Measurements from ENCODE around the gene FRS2. TPM values are rescaled to one million over a fixed set of nuclear protein-coding genes. Genes with fewer than 3 reads are reported as not detected.
"Not testable (repeated sequence)": the region's sequence is repeated elsewhere in the genome, so short reads cannot be mapped to it uniquely, and the experiment has no call there.

The FRS2 gene
- total and polyA plus RNA-seq, 10 of the 15 experiments (the other 5 are each of a cell fraction or from before 2014, with no cell fraction given), result 1.1 to 13.1 (median 5.9) TPM

- intact Hi-C loops (cut with micrococcal nuclease; ENCODE audit: unreplicated experiment); BruUV-seq (replicated peaks); SMC1A ChIA-PET (ENCODE audit: uncharacterized antibody, unreplicated experiment); POLR2A ChIA-PET; H3K9ac ChIP-seq (ENCODE audit: control insufficient read depth, insufficient read depth, low read length); CTCF ChIA-PET; H3K9me3 ChIP-seq (replicated peaks; ENCODE audit: control insufficient read depth, insufficient read depth, low read length); in situ Hi-C loops (cut with MboI); ATAC-seq; H2AFZ ChIP-seq (ENCODE audit: control insufficient read depth, low read depth, low read length); H3K27me3 ChIP-seq (replicated peaks in 1 of 2; ENCODE audit: control insufficient read depth in 2 of 2, insufficient read depth in 2 of 2, low read length in 1 of 2); H3K4me3 ChIP-seq; H3K27ac ChIP-seq (ENCODE audit: control insufficient read depth, insufficient read depth); H3K4me1 ChIP-seq (ENCODE audit: control insufficient read depth, insufficient read depth, low read length); FAIRE-seq; RAD21 ChIA-PET (ENCODE audit: unreplicated experiment); H4K20me1 ChIP-seq (ENCODE audit: control insufficient read depth, insufficient read depth); H3K4me2 ChIP-seq (ENCODE audit: control insufficient read depth, insufficient read depth); DNase-seq (ENCODE audit: low read depth, low spot score); H3K79me2 ChIP-seq (ENCODE audit: control insufficient read depth, insufficient read depth, low read length): not testable (repeated sequence)
- peaks cover 4 to 17% of the 10 kb centered on the region in 2 experiments for H3K36me3 ChIP-seq (ENCODE audit: control insufficient read depth in 2 of 2, insufficient read depth in 2 of 2, low read length in 1 of 2)
- WGBS (ENCODE audit: insufficient coverage, insufficient replicate concordance, low lambda C conversion rate, missing lambda C conversion rate), result 95% methylated on average over 2 of the region's 3 CpGs
Measured at GRCh38 chr12:69604275-69604674, 134.1 kb downstream of the FRS2 start.

GRCh38 chr12:69608114-69608513 lies 137.9 kb downstream of the FRS2 start:
- CTCF ChIA-PET, result interaction anchor here (0.5 kb wide), 1 partner anchor 315 kb away, joined by 3 read pairs; no protein-coding TSS in a partner anchor

More at GRCh38 chr12:69608114-69608513, 137.9 kb downstream of the FRS2 start:
- intact Hi-C loops (cut with micrococcal nuclease; ENCODE audit: unreplicated experiment) (no loop called here), in situ Hi-C loops (cut with MboI) (no loop called here)
- FAIRE-seq (no peak), DNase-seq (ENCODE audit: low read depth, low spot score) (no peak), ATAC-seq (no peak)
- SMC1A ChIA-PET (ENCODE audit: uncharacterized antibody, unreplicated experiment), result interaction anchor here (0.7 kb wide), 1 partner anchor 412 kb away, joined by 4 read pairs; no protein-coding TSS in a partner anchor
- no peaks in the 10 kb centered on the region for H3K79me2 ChIP-seq (ENCODE audit: control insufficient read depth, insufficient read depth, low read length)
- H3K4me3 ChIP-seq, result no peak overlapping the region
- no peaks in the 10 kb centered on the region; a peak in 1 of 4 replicates for H3K27me3 ChIP-seq (replicated peaks in 1 of 2; ENCODE audit: control insufficient read depth in 2 of 2, insufficient read depth in 2 of 2, low read length in 1 of 2)
- no peaks in the 10 kb centered on the region for H3K36me3 ChIP-seq (ENCODE audit: control insufficient read depth in 2 of 2, insufficient read depth in 2 of 2, low read length in 1 of 2)
- 95% methylated on average over 2 of the region's 2 CpGs for WGBS (ENCODE audit: insufficient coverage, insufficient replicate concordance, low lambda C conversion rate, missing lambda C conversion rate)
- no peaks in the 10 kb centered on the region for H3K4me1 ChIP-seq (ENCODE audit: control insufficient read depth, insufficient read depth, low read length)
- no peak overlapping the region for H3K9ac ChIP-seq (ENCODE audit: control insufficient read depth, insufficient read depth, low read length)
- H3K27ac ChIP-seq (ENCODE audit: control insufficient read depth, insufficient read depth), result no peak overlapping the region
- RAD21 ChIA-PET (ENCODE audit: unreplicated experiment), result no interaction called here
- H4K20me1 ChIP-seq (ENCODE audit: control insufficient read depth, insufficient read depth), result no peaks in the 10 kb centered on the region
- POLR2A ChIA-PET, result no interaction called here
- H3K9me3 ChIP-seq (replicated peaks; ENCODE audit: control insufficient read depth, insufficient read depth, low read length), result no peaks in the 10 kb centered on the region
- TF ChIP-seq E4F1 (IDR thresholded peaks at IDR 0.05; ENCODE audit: borderline replicate concordance, partially characterized antibody), result no peak
- no peak for TF ChIP-seq CEBPZ (IDR thresholded peaks at IDR 0.05; ENCODE audit: low read depth, low read length)
- TF ChIP-seq RELA (IDR thresholded peaks at IDR 0.05; ENCODE audit: borderline replicate concordance, partially characterized antibody), result no peak
- TF ChIP-seq ATF7 (IDR thresholded peaks at IDR 0.05; ENCODE audit: low read depth), result no peak
- no peak for TF ChIP-seq FOXM1 (IDR thresholded peaks at IDR 0.05; ENCODE audit: low read depth, low read length)
- no peak overlapping the region for H3K4me2 ChIP-seq (ENCODE audit: control insufficient read depth, insufficient read depth)
- no TSS peak for BruUV-seq (replicated peaks)
- no peak overlapping the region for H2AFZ ChIP-seq (ENCODE audit: control insufficient read depth, low read depth, low read length)

All from GM12878 (cell line).